Amygdala (tissue), 56 donors: ENCODE results near the gene ACSS2.

Source experiments
- DNase-seq, 56 donors: peaks; one replicate each; lab custom pipeline; 2025; lab: John Stamatoyannopoulos, UW

The ACSS2 gene

DNA sequence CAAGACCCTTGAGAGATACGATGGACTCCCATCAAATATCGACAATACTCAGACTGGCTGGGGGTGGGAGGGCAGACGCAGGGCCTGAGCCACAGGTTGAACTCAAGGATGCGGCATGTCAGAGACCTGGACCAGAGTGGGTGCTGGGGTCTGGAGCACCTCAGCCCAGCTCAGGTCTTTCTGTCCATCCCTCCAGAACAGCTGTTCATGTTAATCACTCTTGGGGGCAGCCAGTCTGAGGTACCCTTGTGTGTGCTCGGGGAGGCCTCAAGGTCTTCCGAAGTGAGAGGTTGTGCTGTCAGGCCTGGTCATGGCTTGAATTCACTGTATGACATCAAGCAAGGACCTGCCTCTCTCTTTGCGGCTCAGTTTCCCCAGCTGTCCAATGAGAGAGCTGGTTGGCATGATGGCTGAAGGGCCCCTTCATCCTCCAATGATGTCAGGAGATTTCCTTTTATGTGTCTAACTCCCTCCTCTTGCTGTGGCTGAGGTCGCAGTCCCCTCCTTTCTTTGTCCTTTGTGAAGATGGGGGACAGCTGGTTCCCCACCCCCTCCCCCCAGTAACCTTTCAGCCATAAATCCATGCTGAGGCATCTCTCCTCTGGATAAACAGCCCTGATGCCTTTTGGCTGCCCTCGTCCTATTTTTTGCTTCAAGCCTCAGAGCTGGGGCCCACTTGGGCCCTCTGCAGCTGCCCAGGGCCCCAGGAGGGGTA, 94.6 kb downstream of the ACSS2 start:
- DNase-seq, result peak in 3 of 56 donors; percentile 9 to 62 (median 19)

DNA sequence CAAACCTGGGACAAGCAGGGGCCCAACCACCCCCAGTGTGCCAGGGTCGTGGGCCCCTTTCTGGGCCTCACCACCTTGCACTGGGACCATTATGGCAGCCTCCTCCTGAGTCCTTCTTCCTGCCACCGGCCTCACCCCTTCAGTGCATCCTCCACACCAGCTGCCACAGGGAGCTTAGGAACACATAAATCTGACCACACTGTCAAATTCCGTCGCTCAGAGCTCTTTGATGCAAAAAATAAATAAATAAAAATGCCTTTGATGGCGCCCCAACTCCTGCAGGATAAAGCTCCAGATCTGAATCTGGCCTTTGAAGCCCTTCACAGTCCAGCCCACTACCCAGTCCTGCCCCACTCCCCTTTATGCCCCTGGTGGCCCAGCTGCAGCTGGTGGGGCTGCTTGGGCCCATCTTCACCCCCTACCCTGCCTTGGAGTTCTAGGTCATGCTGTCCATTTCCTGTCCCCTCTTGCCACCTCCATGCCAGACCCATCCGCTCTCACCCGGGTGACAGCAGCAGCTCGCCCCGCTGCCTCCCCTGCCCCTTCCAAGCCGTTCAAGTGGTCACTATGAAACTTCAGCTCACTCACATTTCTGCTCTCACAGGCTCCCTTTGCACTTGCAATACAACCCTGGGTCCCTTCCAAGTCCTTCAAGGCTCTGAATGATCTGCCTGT, 95.3 kb downstream of the ACSS2 start:
- DNase-seq, result no peak

DNA sequence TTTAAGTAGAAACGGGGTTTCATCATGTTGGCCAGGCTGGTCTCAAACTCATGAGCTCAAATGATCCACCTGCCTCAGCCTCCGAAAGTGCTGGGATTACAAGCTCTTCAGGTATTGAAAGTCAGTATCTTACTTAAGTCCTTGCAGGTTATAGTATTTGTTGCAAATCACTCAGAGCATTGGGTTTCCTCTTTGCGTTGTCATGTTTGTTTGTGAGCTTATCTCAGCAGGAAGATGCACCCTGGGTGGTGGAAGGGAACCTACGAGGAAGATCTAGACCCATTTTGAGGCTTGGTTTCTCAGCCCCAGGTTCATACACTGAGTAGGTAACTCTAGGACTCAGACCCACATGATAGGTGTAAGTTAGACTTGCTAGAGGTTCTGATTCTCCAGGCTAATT, 97.8 kb downstream of the ACSS2 start:
- DNase-seq, result no peak

DNA sequence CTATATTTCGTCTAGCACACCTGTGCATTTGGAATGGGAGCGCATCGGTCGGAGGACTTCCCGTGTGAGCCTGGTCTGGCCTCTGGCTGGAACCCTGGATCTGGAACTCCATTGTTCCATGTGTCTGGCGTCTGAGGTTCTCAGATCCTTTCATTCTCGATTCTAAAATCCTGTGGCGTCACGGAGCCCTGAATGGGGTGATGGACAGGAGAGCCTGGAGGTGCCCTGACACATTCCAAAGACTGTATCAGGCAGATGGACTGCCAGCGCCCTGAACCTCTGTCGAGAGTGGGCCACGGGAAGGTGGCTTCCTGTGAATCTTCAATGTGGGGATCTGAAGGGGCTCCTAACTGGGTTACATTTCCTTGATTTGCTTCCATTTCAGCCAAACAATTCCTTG, 99.9 kb downstream of the ACSS2 start:
- DNase-seq, result no peak
